MG63 (cell line): ENCODE data around the gene LRRC37B. TPM values are rescaled to one million over a fixed set of nuclear protein-coding genes. Genes with fewer than 3 reads are reported as not detected.
"Not testable (repeated sequence)": the region's sequence is repeated elsewhere in the genome, so short reads cannot be mapped to it uniquely, and the experiment has no call there.

Source experiments
- DNase-seq: peaks from one replicate; pipeline ENCODE4 v3.0.0-alpha.2; 2020
- H3K27me3 ChIP-seq: fragments of 250-450 bp; sonication (Bioruptor Pico); 2 replicates; pipeline ENCODE4 v1.5.1; 2020; ENCODE audit warnings: mild to moderate bottlenecking, moderate library complexity
- H3K36me3 ChIP-seq: fragments of 250-450 bp; sonication (Bioruptor Pico); 2 replicates; pipeline ENCODE4 v1.5.1; 2020; ENCODE audit warnings: mild to moderate bottlenecking, moderate library complexity
- H3K4me3 ChIP-seq: fragments of 250-450 bp; sonication (Bioruptor Pico); 2 replicates; pipeline ENCODE4 v1.5.1; 2020; ENCODE audit warnings: mild to moderate bottlenecking, moderate library complexity
- H3K9me3 ChIP-seq: fragments of 250-450 bp; sonication (Bioruptor Pico); 2 replicates; pipeline ENCODE4 v1.5.1; 2020; ENCODE audit warnings: mild to moderate bottlenecking, moderate library complexity
- total RNA-seq: library from RNA; depleted of rRNA; stranded (reverse); fragments of >200 nt; shearing (Covaris generic); gene quantifications from 2 replicates; pipeline ENCODE4 v1.2.3, GENCODE V29; 2014; ENCODE audit warnings: low replicate concordance

LRRC37B gene
- total RNA-seq, 1 experiment from 2014 or later, result 3.3 TPM

GRCh38 chr17:32066863-32067642 lies 59.9 kb downstream of the LRRC37B start:
- not testable (repeated sequence) for H3K4me3 ChIP-seq, H3K9me3 ChIP-seq, H3K36me3 ChIP-seq, H3K27me3 ChIP-seq
- peak; percentile 13 for DNase-seq

- not testable (repeated sequence) for DNase-seq, H3K9me3 ChIP-seq, H3K36me3 ChIP-seq
These were observed 61.9 kb downstream of the LRRC37B start for GRCh38 chr17:32069067-32069466.

GRCh38 chr17:32071961-32072360 lies 64.8 kb downstream of the LRRC37B start:
- not testable (repeated sequence) for DNase-seq, H3K4me3 ChIP-seq, H3K36me3 ChIP-seq, H3K9me3 ChIP-seq, H3K27me3 ChIP-seq

More at GRCh38 chr17:32069067-32069466, 61.9 kb downstream of the LRRC37B start:
- not testable (repeated sequence) for H3K27me3 ChIP-seq, H3K4me3 ChIP-seq

- not testable (repeated sequence) for H3K4me3 ChIP-seq, DNase-seq, H3K36me3 ChIP-seq, H3K9me3 ChIP-seq, H3K27me3 ChIP-seq
These were observed 65.9 kb downstream of the LRRC37B start for GRCh38 chr17:32073131-32073530.

GRCh38 chr17:32079753-32080152 lies 72.6 kb downstream of the LRRC37B start:
- not testable (repeated sequence) for H3K9me3 ChIP-seq, H3K36me3 ChIP-seq, H3K27me3 ChIP-seq, H3K4me3 ChIP-seq
- peak; percentile 23 for DNase-seq

GRCh38 chr17:32083550-32083979 lies 76.4 kb downstream of the LRRC37B start:
- not testable (repeated sequence) for DNase-seq, H3K4me3 ChIP-seq, H3K27me3 ChIP-seq, H3K36me3 ChIP-seq, H3K9me3 ChIP-seq

GRCh38 chr17:32084003-32084941 lies 77.1 kb downstream of the LRRC37B start:
- H3K9me3 ChIP-seq, H3K4me3 ChIP-seq, H3K27me3 ChIP-seq, H3K36me3 ChIP-seq: not testable (repeated sequence)
- peak; percentile 14 for DNase-seq

GRCh38 chr17:32084942-32085829 lies 78.0 kb downstream of the LRRC37B start:
- DNase-seq, H3K36me3 ChIP-seq, H3K27me3 ChIP-seq, H3K9me3 ChIP-seq, H3K4me3 ChIP-seq: not testable (repeated sequence)

GRCh38 chr17:32086833-32087232 lies 79.7 kb downstream of the LRRC37B start:
- H3K36me3 ChIP-seq, H3K4me3 ChIP-seq, H3K9me3 ChIP-seq, DNase-seq, H3K27me3 ChIP-seq: not testable (repeated sequence)

GRCh38 chr17:32092062-32092461 lies 84.9 kb downstream of the LRRC37B start:
- H3K27me3 ChIP-seq, H3K36me3 ChIP-seq, H3K9me3 ChIP-seq, DNase-seq, H3K4me3 ChIP-seq: not testable (repeated sequence)

GRCh38 chr17:32099686-32100085 lies 92.5 kb downstream of the LRRC37B start:
- no peaks in the 10 kb centered on the region for H3K36me3 ChIP-seq
- H3K4me3 ChIP-seq, result no peak overlapping the region

GRCh38 chr17:32100323-32100722 lies 93.1 kb downstream of the LRRC37B start:
- DNase-seq, H3K9me3 ChIP-seq, H3K36me3 ChIP-seq, H3K27me3 ChIP-seq, H3K4me3 ChIP-seq: not testable (repeated sequence)

More at GRCh38 chr17:32099686-32100085, 92.5 kb downstream of the LRRC37B start:
- H3K9me3 ChIP-seq, result no peaks in the 10 kb centered on the region
- H3K27me3 ChIP-seq, result peaks cover 2% of the 10 kb centered on the region; the same call in 1 of the 2 replicates
- no peak for DNase-seq

- Histone ChIP-seq H3K9me3 (no peaks in the 10 kb centered on the region), H3K4me3 (no peak overlapping the region), H3K27me3 (peaks cover 2% of the 10 kb centered on the region; the same call in 1 of the 2 replicates), H3K36me3 (no peaks in the 10 kb centered on the region)
- DNase-seq, result no peak
These were observed 93.9 kb downstream of the LRRC37B start for GRCh38 chr17:32100971-32101631.

GRCh38 chr17:32102172-32102571 lies 95.0 kb downstream of the LRRC37B start:
- Histone ChIP-seq H3K27me3 (no peaks in the 10 kb centered on the region), H3K9me3 (no peaks in the 10 kb centered on the region), H3K36me3 (no peaks in the 10 kb centered on the region), H3K4me3 (no peak overlapping the region)
- no peak for DNase-seq

GRCh38 chr17:32102646-32103186 lies 95.5 kb downstream of the LRRC37B start:
- no peak for DNase-seq
- Histone ChIP-seq H3K36me3 (no peaks in the 10 kb centered on the region), H3K9me3 (no peaks in the 10 kb centered on the region), H3K27me3 (no peaks in the 10 kb centered on the region), H3K4me3 (no peak overlapping the region)
